Eye (tissue), 1 donor: ENCODE data around the gene CACNA2D4.

Experiments
- DNase-seq: peaks from one replicate; pipeline ENCODE4 v3.0.0-alpha.2; 2015

Gene CACNA2D4

GRCh38 chr12:1797991-1798640 is 120.3 kb downstream of the CACNA2D4 start:
- DNase-seq = no peak

- DNase-seq = peak; percentile 57
These were observed 121.2 kb downstream of the CACNA2D4 start for GRCh38 chr12:1797011-1797901.

- no peak for DNase-seq
These were observed 121.9 kb downstream of the CACNA2D4 start for GRCh38 chr12:1796515-1797010.

- DNase-seq = peak; percentile 93
These were observed 122.5 kb downstream of the CACNA2D4 start for GRCh38 chr12:1795785-1796514.

- DNase-seq = no peak
These were observed 123.1 kb downstream of the CACNA2D4 start for GRCh38 chr12:1795221-1795784.

- no peak for DNase-seq
These were observed 123.9 kb downstream of the CACNA2D4 start for GRCh38 chr12:1794440-1795090.

GRCh38 chr12:1793426-1794210 is 124.8 kb downstream of the CACNA2D4 start:
- no peak for DNase-seq

- DNase-seq = no peak
These were observed 126.0 kb downstream of the CACNA2D4 start for GRCh38 chr12:1792406-1792805.

- DNase-seq = peak; percentile 85
These were observed 127.2 kb downstream of the CACNA2D4 start for GRCh38 chr12:1791104-1791841.

- no peak for DNase-seq
These were observed 128.0 kb downstream of the CACNA2D4 start for GRCh38 chr12:1790444-1790843.

GRCh38 chr12:1787714-1788113 is 130.7 kb downstream of the CACNA2D4 start:
- no peak for DNase-seq

- no peak for DNase-seq
These were observed 136.2 kb downstream of the CACNA2D4 start for GRCh38 chr12:1782215-1782614.

- no peak for DNase-seq
These were observed 136.7 kb downstream of the CACNA2D4 start for GRCh38 chr12:1781772-1782171.

GRCh38 chr12:1779783-1780182 is 138.7 kb downstream of the CACNA2D4 start:
- DNase-seq = no peak

- no peak for DNase-seq
These were observed 139.5 kb downstream of the CACNA2D4 start for GRCh38 chr12:1778911-1779310.

- no peak for DNase-seq
These were observed 140.7 kb downstream of the CACNA2D4 start for GRCh38 chr12:1777798-1778197.

- peak; percentile 76 for DNase-seq
These were observed 142.1 kb downstream of the CACNA2D4 start for GRCh38 chr12:1776170-1776921.

- no peak for DNase-seq
These were observed 144.4 kb downstream of the CACNA2D4 start for GRCh38 chr12:1773937-1774655.

GRCh38 chr12:1769809-1770494 is 148.5 kb downstream of the CACNA2D4 start:
- no peak for DNase-seq
